ENCODE results near the gene CCDC158. TPM values are rescaled to one million over a fixed set of nuclear protein-coding genes. Genes with fewer than 3 reads are reported as not detected.
"Not testable (repeated sequence)": the region's sequence is repeated elsewhere in the genome, so short reads cannot be mapped to it uniquely, and the experiment has no call there.

Gene CCDC158
- polyA plus RNA-seq = not detected

- peak; percentile 10 to 24 (median 14) for DNase-seq
- Mint-ChIP-seq H3K9me3 (peaks cover 0 to 4% (median 0%) of the 10 kb centered on the region in 6 donors), H3K36me3 (no peaks in the 10 kb centered on the region), H3K4me1 (peaks cover 6 to 17% of the 10 kb centered on the region in 2 donors), H3K27ac (peak within 1 kb of the TSS in 1 of 6 donors; percentile 71), H3K4me3 (peak within 1 kb of the TSS; percentile 69 to 80 (median 76)), H3K27me3 (ENCODE audit: low read depth in 3 of 3) (peaks cover 3 to 8% (median 5%) of the 10 kb centered on the region in 3 donors)
Measured at GRCh38 chr4:76420762-76421581, at the start of gene CCDC158. Gene CCDC158, minus strand, starts transcription at chr4:76421141. Its CDS starts 17,934 bp downstream, at chr4:76403207.

- Mint-ChIP-seq H3K9me3 (peaks cover 0 to 3% (median 0%) of the 10 kb centered on the region in 6 donors), H3K36me3 (no peaks in the 10 kb centered on the region), H3K27ac (peak overlapping the region in 1 of 6 donors; percentile 36), H3K4me3 (no peak overlapping the region), H3K27me3 (ENCODE audit: low read depth in 3 of 3) (peaks cover 0 to 4% (median 0%) of the 10 kb centered on the region in 3 donors), H3K4me1 (peaks cover 0 to 9% of the 10 kb centered on the region in 2 donors)
- DNase-seq = no peak
Measured at GRCh38 chr4:76470532-76470931, 49.6 kb upstream of the CCDC158 start.

GRCh38 chr4:76470064-76470463, 49.1 kb upstream of the CCDC158 start:
- Mint-ChIP-seq H3K9me3 (peaks cover 0 to 3% (median 0%) of the 10 kb centered on the region in 6 donors), H3K4me3 (no peak overlapping the region), H3K27ac (peak overlapping the region in 3 of 6 donors; percentile 25 to 36 (median 28)), H3K27me3 (ENCODE audit: low read depth in 3 of 3) (peaks cover 0 to 4% (median 0%) of the 10 kb centered on the region in 3 donors), H3K36me3 (no peaks in the 10 kb centered on the region), H3K4me1 (peaks cover 0 to 11% of the 10 kb centered on the region in 2 donors)
- no peak for DNase-seq

- H3K9me3 Mint-ChIP-seq = peaks cover 5 to 18% (median 9%) of the 10 kb centered on the region in 6 donors
- DNase-seq = no peak
- no peak overlapping the region for H3K4me3 Mint-ChIP-seq
- H3K27me3 Mint-ChIP-seq (ENCODE audit: low read depth in 3 of 3) = no peaks in the 10 kb centered on the region
- H3K36me3 Mint-ChIP-seq = peaks cover 0 to 7% (median 0%) of the 10 kb centered on the region in 3 donors
- peaks cover 0 to 1% of the 10 kb centered on the region in 2 donors for H3K4me1 Mint-ChIP-seq
- no peak overlapping the region for H3K27ac Mint-ChIP-seq
Measured at GRCh38 chr4:76463568-76463967, 42.6 kb upstream of the CCDC158 start.

GRCh38 chr4:76459291-76459723, 38.4 kb upstream of the CCDC158 start:
- peaks cover 0 to 3% (median 2%) of the 10 kb centered on the region in 3 donors for H3K27me3 Mint-ChIP-seq (ENCODE audit: low read depth in 3 of 3)
- H3K9me3 Mint-ChIP-seq = peaks cover 1 to 15% (median 8%) of the 10 kb centered on the region in 6 donors
- no peak overlapping the region for H3K27ac Mint-ChIP-seq
- no peak for DNase-seq
- peaks cover 0 to 1% of the 10 kb centered on the region in 2 donors for H3K4me1 Mint-ChIP-seq
- H3K36me3 Mint-ChIP-seq = peaks cover 0 to 7% (median 3%) of the 10 kb centered on the region in 3 donors
- H3K4me3 Mint-ChIP-seq = no peak overlapping the region

GRCh38 chr4:76458825-76459224, 37.9 kb upstream of the CCDC158 start:
- Mint-ChIP-seq H3K4me3 (no peak overlapping the region), H3K27me3 (ENCODE audit: low read depth in 3 of 3) (peaks cover 0 to 3% (median 2%) of the 10 kb centered on the region in 3 donors), H3K9me3 (peaks cover 0 to 14% (median 7%) of the 10 kb centered on the region in 6 donors), H3K4me1 (peaks cover 0 to 1% of the 10 kb centered on the region in 2 donors), H3K27ac (no peak overlapping the region), H3K36me3 (peaks cover 0 to 7% (median 3%) of the 10 kb centered on the region in 3 donors)
- DNase-seq = no peak

- Mint-ChIP-seq H3K4me3 (no peak overlapping the region), H3K36me3 (peaks cover 0 to 7% (median 3%) of the 10 kb centered on the region in 3 donors), H3K27ac (no peak overlapping the region), H3K9me3 (peaks cover 0 to 9% (median 6%) of the 10 kb centered on the region in 6 donors), H3K27me3 (ENCODE audit: low read depth in 3 of 3) (peaks cover 2 to 3% (median 2%) of the 10 kb centered on the region in 3 donors), H3K4me1 (peaks cover 0 to 1% of the 10 kb centered on the region in 2 donors)
- no peak for DNase-seq
Measured at GRCh38 chr4:76458297-76458696, 37.4 kb upstream of the CCDC158 start.

- Mint-ChIP-seq H3K4me3 (no peak overlapping the region), H3K36me3 (peaks cover 0 to 3% (median 3%) of the 10 kb centered on the region in 3 donors), H3K27ac (no peak overlapping the region), H3K9me3 (peaks cover 0 to 5% (median 3%) of the 10 kb centered on the region in 6 donors), H3K4me1 (peaks cover 0 to 1% of the 10 kb centered on the region in 2 donors), H3K27me3 (ENCODE audit: low read depth in 3 of 3) (peaks cover 2 to 3% (median 2%) of the 10 kb centered on the region in 3 donors)
- DNase-seq = no peak
Measured at GRCh38 chr4:76457885-76458284, 36.9 kb upstream of the CCDC158 start.

GRCh38 chr4:76454073-76454472, 33.1 kb upstream of the CCDC158 start:
- H3K36me3 Mint-ChIP-seq; DNase-seq; H3K4me3 Mint-ChIP-seq; H3K9me3 Mint-ChIP-seq; H3K27ac Mint-ChIP-seq; H3K27me3 Mint-ChIP-seq (ENCODE audit: low read depth in 3 of 3): not testable (repeated sequence)
- peaks cover 17 to 26% of the 10 kb centered on the region in 2 donors for H3K4me1 Mint-ChIP-seq

- Mint-ChIP-seq H3K4me3 (no peak overlapping the region), H3K9me3 (no peaks in the 10 kb centered on the region), H3K36me3 (peaks cover 0 to 3% (median 0%) of the 10 kb centered on the region in 3 donors), H3K27ac (no peak overlapping the region), H3K27me3 (ENCODE audit: low read depth in 3 of 3) (peaks cover 2 to 8% (median 3%) of the 10 kb centered on the region in 3 donors), H3K4me1 (peaks cover 26 to 35% of the 10 kb centered on the region in 2 donors)
- DNase-seq = no peak
Measured at GRCh38 chr4:76453232-76453631, 32.3 kb upstream of the CCDC158 start.

- Mint-ChIP-seq H3K4me3 (peak overlapping the region; percentile 26 to 79 (median 44)), H3K4me1 (peaks cover 56 to 65% of the 10 kb centered on the region in 2 donors)
Measured at GRCh38 chr4:76449833-76450232, 28.9 kb upstream of the CCDC158 start.

GRCh38 chr4:76449362-76449767, 28.4 kb upstream of the CCDC158 start:
- Mint-ChIP-seq H3K27ac (peak overlapping the region; percentile 82 to 96 (median 88)), H3K27me3 (ENCODE audit: low read depth in 3 of 3) (peaks cover 0 to 6% (median 4%) of the 10 kb centered on the region in 3 donors), H3K36me3 (no peaks in the 10 kb centered on the region), H3K4me1 (peaks cover 56 to 64% of the 10 kb centered on the region in 2 donors), H3K4me3 (peak overlapping the region; percentile 26 to 79 (median 44)), H3K9me3 (no peaks in the 10 kb centered on the region)
- peak; percentile 42 to 57 (median 51) for DNase-seq

More at GRCh38 chr4:76449833-76450232, 28.9 kb upstream of the CCDC158 start:
- Mint-ChIP-seq H3K27ac (peak overlapping the region; percentile 82 to 96 (median 88)), H3K36me3 (no peaks in the 10 kb centered on the region), H3K9me3 (no peaks in the 10 kb centered on the region), H3K27me3 (ENCODE audit: low read depth in 3 of 3) (peaks cover 0 to 6% (median 4%) of the 10 kb centered on the region in 3 donors)
- peak; percentile 21 to 31 (median 29) for DNase-seq

GRCh38 chr4:76448211-76448610, 27.3 kb upstream of the CCDC158 start:
- H3K36me3 Mint-ChIP-seq = no peaks in the 10 kb centered on the region
- no peak for DNase-seq
- peaks cover 56 to 63% of the 10 kb centered on the region in 2 donors for H3K4me1 Mint-ChIP-seq
- peak overlapping the region in 5 of 6 donors; percentile 40 to 91 (median 82) for H3K27ac Mint-ChIP-seq
- peaks cover 0 to 6% (median 2%) of the 10 kb centered on the region in 3 donors for H3K27me3 Mint-ChIP-seq (ENCODE audit: low read depth in 3 of 3)
- no peaks in the 10 kb centered on the region for H3K9me3 Mint-ChIP-seq
- H3K4me3 Mint-ChIP-seq = peak overlapping the region in 4 of 5 donors; percentile 19 to 44 (median 34)

- H3K4me1 Mint-ChIP-seq = peaks cover 56 to 63% of the 10 kb centered on the region in 2 donors
- DNase-seq = no peak
- no peaks in the 10 kb centered on the region for H3K9me3 Mint-ChIP-seq
- H3K4me3 Mint-ChIP-seq = no peak overlapping the region
- peaks cover 0 to 6% (median 2%) of the 10 kb centered on the region in 3 donors for H3K27me3 Mint-ChIP-seq (ENCODE audit: low read depth in 3 of 3)
- H3K36me3 Mint-ChIP-seq = no peaks in the 10 kb centered on the region
- peak overlapping the region in 1 of 6 donors; percentile 82 for H3K27ac Mint-ChIP-seq
Measured at GRCh38 chr4:76447393-76447851, 26.5 kb upstream of the CCDC158 start.

Data from immature natural killer cell (primary cell).